Adipocyte (in vitro differentiated cells): ENCODE results near the gene OSBPL5.

ENCODE experiments used
- DNase-seq: peaks from one replicate; pipeline ENCODE4 v3.0.0-alpha.2; 2015; ENCODE audit warnings: low read depth
- H3K27me3 ChIP-seq: replicated peaks from 2 replicates; pipeline ENCODE4 v1.7.0; 2013; ENCODE audit warnings: mild to moderate bottlenecking, low read length, moderate library complexity; ENCODE audit not compliant: control insufficient read depth, insufficient read depth
- H3K36me3 ChIP-seq: 2 replicates; pipeline ENCODE4 v1.7.0; 2013; ENCODE audit warnings: low read length, mild to moderate bottlenecking, moderate library complexity; ENCODE audit not compliant: control insufficient read depth, insufficient read depth, severe bottlenecking
- H3K4me1 ChIP-seq: 2 replicates; pipeline ENCODE4 v1.7.0; 2013; ENCODE audit warnings: mild to moderate bottlenecking, low read length, moderate library complexity; ENCODE audit not compliant: control insufficient read depth, insufficient read depth
- H3K4me3 ChIP-seq: 2 replicates; pipeline ENCODE4 v1.7.0; 2013; ENCODE audit warnings: mild to moderate bottlenecking, low read length, moderate library complexity
- H3K9ac ChIP-seq: 2 replicates; pipeline ENCODE4 v1.7.0; 2013; ENCODE audit warnings: mild to moderate bottlenecking, low read length, moderate library complexity
- H3K9me3 ChIP-seq: 2 replicates; pipeline ENCODE4 v1.7.0; 2013; ENCODE audit warnings: mild to moderate bottlenecking, low read length, moderate library complexity; ENCODE audit not compliant: control insufficient read depth

OSBPL5 gene

GRCh38 chr11:3165152-3165705, at the start of gene OSBPL5:
TSS of gene OSBPL5 (minus strand) at chr11:3165310. CDS start at chr11:3129148, 36,162 bp downstream.
- Histone ChIP-seq H3K36me3 (no peaks in the 10 kb centered on the region), H3K4me1 (peaks cover 45% of the 10 kb centered on the region), H3K9me3 (no peaks in the 10 kb centered on the region), H3K27me3 (no peaks in the 10 kb centered on the region), H3K4me3 (peak within 1 kb of the TSS; percentile 94), H3K9ac (peak within 1 kb of the TSS; percentile 91)
- peak; percentile 89 for DNase-seq

GRCh38 chr11:3214420-3214699, 49.2 kb upstream of the OSBPL5 start:
- no peak overlapping the region for H3K4me3 ChIP-seq
- H3K36me3 ChIP-seq, result no peaks in the 10 kb centered on the region
- peaks cover 28% of the 10 kb centered on the region for H3K9me3 ChIP-seq
- no peak for DNase-seq
- no peaks in the 10 kb centered on the region for H3K4me1 ChIP-seq
- no peak overlapping the region for H3K9ac ChIP-seq
- H3K27me3 ChIP-seq, result peaks cover 41% of the 10 kb centered on the region

- peaks cover 33% of the 10 kb centered on the region for H3K9me3 ChIP-seq
- H3K4me3 ChIP-seq, result no peak overlapping the region
- no peak overlapping the region for H3K9ac ChIP-seq
- no peaks in the 10 kb centered on the region for H3K4me1 ChIP-seq
- peaks cover 40% of the 10 kb centered on the region for H3K27me3 ChIP-seq
- no peak for DNase-seq
- H3K36me3 ChIP-seq, result no peaks in the 10 kb centered on the region
These were observed 48.7 kb upstream of the OSBPL5 start for GRCh38 chr11:3213659-3214419.

- no peak overlapping the region for H3K4me3 ChIP-seq
- H3K27me3 ChIP-seq, result peaks cover 22% of the 10 kb centered on the region
- no peak overlapping the region for H3K9ac ChIP-seq
- peaks cover 33% of the 10 kb centered on the region for H3K9me3 ChIP-seq
- no peaks in the 10 kb centered on the region for H3K36me3 ChIP-seq
- no peaks in the 10 kb centered on the region for H3K4me1 ChIP-seq
- DNase-seq, result no peak
These were observed 43.2 kb upstream of the OSBPL5 start for GRCh38 chr11:3208272-3208671.

GRCh38 chr11:3207526-3208189, 42.5 kb upstream of the OSBPL5 start:
- Histone ChIP-seq H3K27me3 (peaks cover 20% of the 10 kb centered on the region), H3K9me3 (peaks cover 29% of the 10 kb centered on the region), H3K36me3 (no peaks in the 10 kb centered on the region), H3K4me1 (no peaks in the 10 kb centered on the region), H3K4me3 (no peak overlapping the region), H3K9ac (no peak overlapping the region)
- DNase-seq, result no peak

GRCh38 chr11:3206922-3207204, 41.8 kb upstream of the OSBPL5 start:
- Histone ChIP-seq H3K27me3 (peaks cover 26% of the 10 kb centered on the region), H3K9ac (no peak overlapping the region), H3K4me1 (no peaks in the 10 kb centered on the region), H3K36me3 (no peaks in the 10 kb centered on the region), H3K9me3 (peaks cover 23% of the 10 kb centered on the region), H3K4me3 (no peak overlapping the region)
- no peak for DNase-seq

- DNase-seq, result no peak
- H3K36me3 ChIP-seq, result no peaks in the 10 kb centered on the region
- no peak overlapping the region for H3K4me3 ChIP-seq
- H3K27me3 ChIP-seq, result peaks cover 32% of the 10 kb centered on the region
- H3K4me1 ChIP-seq, result no peaks in the 10 kb centered on the region
- no peak overlapping the region for H3K9ac ChIP-seq
- peaks cover 19% of the 10 kb centered on the region for H3K9me3 ChIP-seq
These were observed 41.2 kb upstream of the OSBPL5 start for GRCh38 chr11:3206156-3206921.

GRCh38 chr11:3205261-3206155, 40.4 kb upstream of the OSBPL5 start:
- Histone ChIP-seq H3K36me3 (no peaks in the 10 kb centered on the region), H3K9me3 (peaks cover 10% of the 10 kb centered on the region), H3K27me3 (peaks cover 33% of the 10 kb centered on the region), H3K9ac (no peak overlapping the region), H3K4me3 (no peak overlapping the region), H3K4me1 (no peaks in the 10 kb centered on the region)
- DNase-seq, result no peak

GRCh38 chr11:3204141-3205015, 39.3 kb upstream of the OSBPL5 start:
- peaks cover 35% of the 10 kb centered on the region for H3K27me3 ChIP-seq
- H3K9me3 ChIP-seq, result peaks cover 6% of the 10 kb centered on the region
- no peak overlapping the region for H3K9ac ChIP-seq
- H3K4me3 ChIP-seq, result no peak overlapping the region
- no peaks in the 10 kb centered on the region for H3K36me3 ChIP-seq
- no peak for DNase-seq
- no peaks in the 10 kb centered on the region for H3K4me1 ChIP-seq
